H9 (cell line): Measurements from ENCODE around the gene ASTN2. TPM values are rescaled to one million over a fixed set of nuclear protein-coding genes. Genes with fewer than 3 reads are reported as not detected.

Experiments used
- DNase-seq: peaks from one replicate; pipeline ENCODE4 v3.0.0-alpha.2; 2017
- H2AFZ ChIP-seq: one replicate; pipeline ENCODE4 v1.6.1; 2013; ENCODE audit warnings: mild to moderate bottlenecking, low read length, control low read depth, moderate library complexity
- H2AK5ac ChIP-seq: 2 replicates; pipeline ENCODE4 v1.6.1; 2013; ENCODE audit warnings: low read length, control low read depth, mixed read lengths; ENCODE audit not compliant: insufficient read length
- H2BK120ac ChIP-seq: one replicate; pipeline ENCODE4 v1.6.1; 2013; ENCODE audit warnings: low read depth, mild to moderate bottlenecking, low read length, control low read depth, inconsistent platforms; ENCODE audit not compliant: poor library complexity, severe bottlenecking
- H2BK12ac ChIP-seq: 2 replicates; pipeline ENCODE4 v1.6.1; 2013; ENCODE audit warnings: low read length, control low read depth, mixed read lengths, low read depth; ENCODE audit not compliant: insufficient read length
- H2BK15ac ChIP-seq: 2 replicates; pipeline ENCODE4 v1.6.1; 2013; ENCODE audit warnings: low read depth, low read length, control low read depth
- H2BK20ac ChIP-seq: one replicate; pipeline ENCODE4 v1.6.1; 2013; ENCODE audit warnings: low read depth, mild to moderate bottlenecking, low read length, control low read depth, inconsistent platforms; ENCODE audit not compliant: poor library complexity, severe bottlenecking
- H2BK5ac ChIP-seq: 2 replicates; pipeline ENCODE4 v1.6.1; 2013; ENCODE audit warnings: low read length, control low read depth, mixed read lengths; ENCODE audit not compliant: insufficient read length
- H3K14ac ChIP-seq: 2 replicates; pipeline ENCODE4 v1.6.1; 2013; ENCODE audit warnings: low read length, control low read depth; ENCODE audit not compliant: insufficient read depth
- H3K18ac ChIP-seq: 2 replicates; pipeline ENCODE4 v1.6.1; 2013; ENCODE audit warnings: low read depth, mild to moderate bottlenecking, mixed read lengths, low read length, control low read depth; ENCODE audit not compliant: insufficient read length
- H3K23ac ChIP-seq: 2 replicates; pipeline ENCODE4 v1.6.1; 2013; ENCODE audit warnings: low read length, control low read depth, mixed read lengths, low read depth; ENCODE audit not compliant: insufficient read length
- H3K23me2 ChIP-seq: 2 replicates; pipeline ENCODE4 v1.6.1; 2013; ENCODE audit warnings: low read depth, mild to moderate bottlenecking, mixed read lengths, low read length, control low read depth; ENCODE audit not compliant: insufficient read length, poor library complexity, severe bottlenecking
- H3K27ac ChIP-seq: 2 replicates; pipeline ENCODE4 v1.5.1; 2013; ENCODE audit warnings: low read length, control low read depth, mixed read lengths, low read depth; ENCODE audit not compliant: insufficient read length
- H3K27me3 ChIP-seq: 2 replicates; pipeline ENCODE4 v1.6.1; 2013; ENCODE audit warnings: low read length, control low read depth, inconsistent platforms; ENCODE audit not compliant: insufficient read depth
- H3K4ac ChIP-seq: 2 replicates; pipeline ENCODE4 v1.6.1; 2013; ENCODE audit warnings: low read depth, mild to moderate bottlenecking, control low read depth, inconsistent platforms, low read length, moderate library complexity
- H3K4me1 ChIP-seq: 2 replicates; pipeline ENCODE4 v1.6.1; 2013; ENCODE audit warnings: low read length, control low read depth, inconsistent platforms; ENCODE audit not compliant: insufficient read depth
- H3K4me2 ChIP-seq: 2 replicates; pipeline ENCODE4 v1.6.1; 2013; ENCODE audit warnings: low read length, control low read depth, mixed read lengths; ENCODE audit not compliant: insufficient read length, insufficient read depth
- H3K56ac ChIP-seq: 2 replicates; pipeline ENCODE4 v1.6.1; 2013; ENCODE audit warnings: low read depth, mild to moderate bottlenecking, mixed read lengths, low read length, control low read depth; ENCODE audit not compliant: insufficient read length
- H3K79me1 ChIP-seq: 2 replicates; pipeline ENCODE4 v1.6.1; 2013; ENCODE audit warnings: low read depth, mild to moderate bottlenecking, moderate library complexity, low read length, control low read depth, inconsistent platforms; ENCODE audit not compliant: insufficient read depth, poor library complexity, severe bottlenecking
- H3K79me2 ChIP-seq: 2 replicates; pipeline ENCODE4 v1.6.1; 2013; ENCODE audit warnings: low read length, control low read depth, inconsistent platforms; ENCODE audit not compliant: insufficient read depth
- H3K9ac ChIP-seq: 2 replicates; pipeline ENCODE4 v1.6.1; 2013; ENCODE audit warnings: low read length, control low read depth, mixed read lengths; ENCODE audit not compliant: insufficient read length; ENCODE audit errors: extremely low read depth
- H3K9me3 ChIP-seq: one replicate; pipeline ENCODE4 v1.6.1; 2013; ENCODE audit warnings: low read depth, low read length, inconsistent platforms; ENCODE audit not compliant: control insufficient read depth
- H3T11ph ChIP-seq: one replicate; pipeline ENCODE4 v1.6.1; 2013; ENCODE audit warnings: mild to moderate bottlenecking, low read length, control low read depth, inconsistent platforms
- H4K20me1 ChIP-seq: one replicate; pipeline ENCODE4 v1.6.1; 2013; ENCODE audit not compliant: control insufficient read depth, insufficient read length, insufficient read depth
- H4K5ac ChIP-seq: 2 replicates; pipeline ENCODE4 v1.6.1; 2013; ENCODE audit warnings: low read depth, mild to moderate bottlenecking, mixed read lengths, low read length, control low read depth; ENCODE audit not compliant: insufficient read length
- H4K8ac ChIP-seq: replicated peaks from 2 replicates; pipeline ENCODE4 v1.6.1; 2013; ENCODE audit warnings: low read length, control low read depth, mixed read lengths, low read depth; ENCODE audit not compliant: insufficient read length
- H4K91ac ChIP-seq: 2 replicates; pipeline ENCODE4 v1.6.1; 2013; ENCODE audit warnings: low read depth, mild to moderate bottlenecking, moderate library complexity, mixed read lengths, low read length, control low read depth; ENCODE audit not compliant: insufficient read length
- H3K27ac Mint-ChIP-seq, 3 experiments: 2 replicates in 2 of 3; 3 replicates in 1 of 3; pipeline ENCODE4 v1.8.0; 2020 to 2021; ENCODE audit warnings: mixed read lengths in 3 of 3, mild to moderate bottlenecking in 1 of 3, moderate library complexity in 1 of 3
- H3K27me3 Mint-ChIP-seq: 2 replicates; pipeline ENCODE4 v1.8.0; 2021; ENCODE audit warnings: low read depth, mild to moderate bottlenecking, moderate library complexity, mixed read lengths
- H3K36me3 Mint-ChIP-seq, 3 experiments: 2 replicates in 2 of 3; 3 replicates in 1 of 3; pipeline ENCODE4 v1.8.0; 2020 to 2021; ENCODE audit warnings: low read depth in 3 of 3, mixed read lengths in 3 of 3; ENCODE audit not compliant: insufficient read depth in 1 of 3
- H3K4me1 Mint-ChIP-seq, 2 experiments: 2 replicates each; pipeline ENCODE4 v1.8.0; 2020; ENCODE audit warnings: mixed read lengths in 2 of 2
- H3K4me3 Mint-ChIP-seq, 2 experiments: 2 replicates in 1 of 2; 3 replicates in 1 of 2; pipeline ENCODE4 v1.8.0; 2020 to 2021; ENCODE audit warnings: mild to moderate bottlenecking in 2 of 2, mixed read lengths in 2 of 2, moderate library complexity in 1 of 2
- H3K9me3 Mint-ChIP-seq, 2 experiments: 2 replicates in 1 of 2; 3 replicates in 1 of 2; pipeline ENCODE4 v1.8.0; 2020; ENCODE audit warnings: mild to moderate bottlenecking in 2 of 2, mixed read lengths in 2 of 2, moderate library complexity in 1 of 2
- CTCF ChIP-seq: fragments of 200-600 bp; sonication (generic); conservative IDR thresholded peaks from 3 replicates; pipeline ENCODE4 v1.8.0; 2021; ENCODE audit warnings: antibody characterized with exemption, mild to moderate bottlenecking
- WGBS: extraction: QIAGEN DNeasy Blood & Tissue Kit; methylation state at CpG from one replicate; pipeline ENCODE4 v1.1.7; 2013; ENCODE audit warnings: missing lambda C conversion rate, low lambda C conversion rate, mixed read lengths; ENCODE audit not compliant: insufficient read length; ENCODE audit errors: extremely low coverage; 5-methylcytosine and 5-hydroxymethylcytosine counted together
- total RNA-seq: library from RNA; stranded (reverse); gene quantifications from 2 replicates; pipeline ENCODE4 v1.2.1, GENCODE V29; 2021

The ASTN2 gene
- total RNA-seq, 1 experiment from 2014 or later = 9.7 TPM

GRCh38 chr9:117409321-117409720 is 5.5 kb downstream of the ASTN2 start:
- H3K27me3 ChIP-seq = peaks cover 22% of the 10 kb centered on the region; the same call in 1 of the 2 replicates
- Mint-ChIP-seq H3K27ac (no peak overlapping the region), H3K36me3 (peaks cover 0 to 4% (median 0%) of the 10 kb centered on the region in 3 experiments; a peak in 3 of 7 replicates), H3K9me3 (no peaks in the 10 kb centered on the region; a peak in 1 of 5 replicates), H3K27me3 (peaks cover 37% of the 10 kb centered on the region), H3K4me1 (peaks cover 26 to 45% of the 10 kb centered on the region in 2 experiments), H3K4me3 (no peak overlapping the region)
- peaks cover 19% of the 10 kb centered on the region for H3K23me2 ChIP-seq
- no peak overlapping the region for H2BK15ac ChIP-seq
- no peak overlapping the region for H4K91ac ChIP-seq
- no CpG with 5 or more reads among the region's 5 CpGs for WGBS
- H3K4me2 ChIP-seq = no peak overlapping the region
- no peak overlapping the region for H3K4ac ChIP-seq
- no peak overlapping the region for H3K14ac ChIP-seq
- DNase-seq = no peak
- no peak overlapping the region for H2BK12ac ChIP-seq
- no peak overlapping the region for H3K9ac ChIP-seq
- no peaks in the 10 kb centered on the region for H3K79me1 ChIP-seq
- no peak overlapping the region for H4K5ac ChIP-seq
- H2BK20ac ChIP-seq = no peak overlapping the region
- H3T11ph ChIP-seq = no peak overlapping the region
- H3K4me1 ChIP-seq = 0 out of 2 replicates have a peak, but pooled peaks cover 4% of the 10 kb centered on the region
- H3K9me3 ChIP-seq = no peaks in the 10 kb centered on the region
- no peak overlapping the region for H3K18ac ChIP-seq
- H3K27ac ChIP-seq = no peak overlapping the region
- H3K23ac ChIP-seq = no peak overlapping the region
- 0 out of 3 replicates have a peak, but pooled peaks have one; percentile 14 for TF ChIP-seq CTCF
- H2BK5ac ChIP-seq = no peak overlapping the region
- H3K56ac ChIP-seq = no peak overlapping the region
- no peaks in the 10 kb centered on the region for H4K20me1 ChIP-seq
- no peaks in the 10 kb centered on the region for H3K79me2 ChIP-seq
- H2AK5ac ChIP-seq = no peak overlapping the region
- no peak overlapping the region for H2BK120ac ChIP-seq
- H2AFZ ChIP-seq = no peak overlapping the region
- no peak overlapping the region for H4K8ac ChIP-seq
